ENCODE measurements around the gene C6orf15. TPM values are rescaled to one million over a fixed set of nuclear protein-coding genes. Genes with fewer than 3 reads are reported as not detected.

Gene C6orf15
- total and polyA plus RNA-seq, 5 donors = not detected

GRCh38 chr6:31098449-31098938 lies 13.9 kb downstream of the C6orf15 start:
- 87% methylated on average over 4 of the region's 4 CpGs for WGBS
- H3K27me3 ChIP-seq (ENCODE audit: control insufficient read depth, insufficient read depth) = no peaks in the 10 kb centered on the region
- H3K27ac ChIP-seq (ENCODE audit: low read length) = no peak overlapping the region
- no peak for DNase-seq
- H3K9me3 ChIP-seq (ENCODE audit: control insufficient read depth, low read length) = no peaks in the 10 kb centered on the region
- intact Hi-C loops (cut with DNase I) = no loop called here
- H3K4me3 ChIP-seq (ENCODE audit: low read length) = no peak overlapping the region
- H3K4me1 ChIP-seq (ENCODE audit: control insufficient read depth, insufficient read depth, low read length) = peaks cover 7% of the 10 kb centered on the region
- ATAC-seq = no peak

DNA sequence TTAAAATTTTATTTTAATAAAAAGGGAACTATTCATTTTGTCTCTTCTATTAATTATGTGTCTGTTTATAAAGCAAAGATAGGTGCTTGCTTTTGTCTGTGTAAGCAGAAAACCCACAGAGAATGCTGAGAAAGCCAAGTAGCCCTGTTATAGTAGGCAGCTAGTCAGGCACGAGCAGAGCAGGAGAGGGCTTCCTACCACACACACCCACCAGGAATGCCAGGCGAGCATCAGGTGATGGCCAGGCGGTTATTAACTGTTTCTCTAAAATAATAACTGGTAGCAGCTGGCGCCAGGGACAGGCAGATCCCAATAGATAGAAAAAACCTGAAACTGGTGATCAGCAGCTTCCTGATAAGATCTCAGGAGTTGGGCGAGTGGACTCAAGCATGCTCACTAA lies 15.7 kb downstream of the C6orf15 start:
- Histone ChIP-seq H3K27me3 (ENCODE audit: control insufficient read depth, insufficient read depth) (no peaks in the 10 kb centered on the region), H3K4me1 (ENCODE audit: control insufficient read depth, insufficient read depth, low read length) (peaks cover 7% of the 10 kb centered on the region), H3K9me3 (ENCODE audit: control insufficient read depth, low read length) (no peaks in the 10 kb centered on the region), H3K27ac (ENCODE audit: low read length) (no peak overlapping the region), H3K4me3 (ENCODE audit: low read length) (no peak overlapping the region)
- intact Hi-C loops (cut with DNase I) = no loop called here
- DNase-seq (no peak), ATAC-seq (no peak)
- 75% methylated on average over 5 of the region's 5 CpGs for WGBS

DNA sequence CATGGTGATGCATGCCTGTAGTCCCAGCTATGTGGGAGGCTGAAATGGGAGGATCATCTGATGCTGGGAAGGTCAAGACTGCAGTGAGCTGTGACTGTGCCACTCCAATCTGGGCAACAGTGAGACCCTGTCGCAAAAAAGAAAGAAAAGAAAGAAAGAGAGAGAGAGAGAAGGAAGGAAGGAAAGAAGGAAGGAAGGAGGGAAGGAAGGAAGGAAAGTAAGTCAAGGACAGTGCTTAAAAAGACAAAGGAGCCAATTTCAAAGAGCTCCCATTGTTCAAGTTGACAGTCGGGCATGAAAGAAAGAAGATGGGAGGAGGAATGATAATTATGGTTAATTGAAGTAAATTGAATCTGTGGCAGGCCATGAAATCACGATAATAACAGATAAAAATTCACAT lies 16.2 kb downstream of the C6orf15 start:
- H3K27ac ChIP-seq (ENCODE audit: low read length) = no peak overlapping the region
- no peaks in the 10 kb centered on the region for H3K27me3 ChIP-seq (ENCODE audit: control insufficient read depth, insufficient read depth)
- H3K9me3 ChIP-seq (ENCODE audit: control insufficient read depth, low read length) = no peaks in the 10 kb centered on the region
- peaks cover 7% of the 10 kb centered on the region for H3K4me1 ChIP-seq (ENCODE audit: control insufficient read depth, insufficient read depth, low read length)
- intact Hi-C loops (cut with DNase I) = no loop called here
- WGBS = 70% methylated on average over 3 of the region's 3 CpGs
- H3K4me3 ChIP-seq (ENCODE audit: low read length) = no peak overlapping the region
- ATAC-seq (no peak), DNase-seq (no peak)

- ATAC-seq (peak; percentile 54 to 59), DNase-seq (no peak)
- 58% methylated on average over 3 of the region's 3 CpGs for WGBS
Observed at GRCh38 chr6:31094389-31094881, 17.9 kb downstream of the C6orf15 start.

GRCh38 chr6:31092769-31093505 lies 19.4 kb downstream of the C6orf15 start:
- ATAC-seq (no peak), DNase-seq (no peak)
- H3K4me1 ChIP-seq (ENCODE audit: control insufficient read depth, insufficient read depth, low read length) = peaks cover 7% of the 10 kb centered on the region
- no peak overlapping the region for H3K4me3 ChIP-seq (ENCODE audit: low read length)
- WGBS = 83% methylated on average over 12 of the region's 12 CpGs
- intact Hi-C loops (cut with DNase I) = no loop called here
- no peaks in the 10 kb centered on the region for H3K27me3 ChIP-seq (ENCODE audit: control insufficient read depth, insufficient read depth)
- no peak overlapping the region for H3K27ac ChIP-seq (ENCODE audit: low read length)
- no peaks in the 10 kb centered on the region for H3K9me3 ChIP-seq (ENCODE audit: control insufficient read depth, low read length)

More at GRCh38 chr6:31094389-31094881, 17.9 kb downstream of the C6orf15 start:
- peak overlapping the region; percentile 36 for H3K27ac ChIP-seq (ENCODE audit: low read length)
- no peaks in the 10 kb centered on the region for H3K9me3 ChIP-seq (ENCODE audit: control insufficient read depth, low read length)
- no peak overlapping the region for H3K4me3 ChIP-seq (ENCODE audit: low read length)
- intact Hi-C loops (cut with DNase I) = no loop called here
- H3K27me3 ChIP-seq (ENCODE audit: control insufficient read depth, insufficient read depth) = no peaks in the 10 kb centered on the region
- peaks cover 7% of the 10 kb centered on the region for H3K4me1 ChIP-seq (ENCODE audit: control insufficient read depth, insufficient read depth, low read length)

- intact Hi-C loops (cut with DNase I) = no loop called here
- no peaks in the 10 kb centered on the region for H3K27me3 ChIP-seq (ENCODE audit: control insufficient read depth, insufficient read depth)
- H3K4me1 ChIP-seq (ENCODE audit: control insufficient read depth, insufficient read depth, low read length) = peaks cover 7% of the 10 kb centered on the region
- WGBS = 94% methylated on average over 2 of the region's 2 CpGs
- DNase-seq (no peak), ATAC-seq (no peak)
- no peak overlapping the region for H3K4me3 ChIP-seq (ENCODE audit: low read length)
- H3K9me3 ChIP-seq (ENCODE audit: control insufficient read depth, low read length) = no peaks in the 10 kb centered on the region
- no peak overlapping the region for H3K27ac ChIP-seq (ENCODE audit: low read length)
Observed at GRCh38 chr6:31092238-31092637, 20.1 kb downstream of the C6orf15 start.

GRCh38 chr6:31091680-31092079 lies 20.7 kb downstream of the C6orf15 start:
- intact Hi-C loops (cut with DNase I) = no loop called here
- no peak overlapping the region for H3K4me3 ChIP-seq (ENCODE audit: low read length)
- peaks cover 8% of the 10 kb centered on the region for H3K4me1 ChIP-seq (ENCODE audit: control insufficient read depth, insufficient read depth, low read length)
- H3K27ac ChIP-seq (ENCODE audit: low read length) = no peak overlapping the region
- DNase-seq (no peak), ATAC-seq (no peak)
- WGBS = 46% methylated on average over 3 of the region's 3 CpGs
- H3K9me3 ChIP-seq (ENCODE audit: control insufficient read depth, low read length) = no peaks in the 10 kb centered on the region
- H3K27me3 ChIP-seq (ENCODE audit: control insufficient read depth, insufficient read depth) = no peaks in the 10 kb centered on the region

DNA sequence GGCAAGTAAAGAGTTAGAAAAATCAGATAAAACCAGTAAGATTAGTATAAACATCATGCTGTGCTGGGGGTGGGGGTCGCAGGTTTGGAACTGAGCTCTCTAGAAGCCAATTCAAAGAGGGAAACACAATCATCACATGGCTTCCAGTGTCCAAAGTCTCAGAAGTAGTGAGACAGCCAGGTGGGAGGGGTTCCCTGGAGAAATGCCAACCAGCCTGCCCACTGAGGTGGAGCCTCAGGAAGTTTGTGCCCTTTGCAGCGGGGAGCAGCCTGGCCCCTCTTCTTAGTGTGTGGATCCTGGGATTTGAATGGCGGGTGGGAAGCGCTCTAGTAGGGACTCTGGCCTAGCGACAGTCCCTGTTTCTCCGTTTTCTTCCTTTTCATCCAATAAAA lies 21.4 kb downstream of the C6orf15 start:
- DNase-seq (no peak), ATAC-seq (no peak)
- Histone ChIP-seq H3K4me3 (ENCODE audit: low read length) (no peak overlapping the region), H3K27me3 (ENCODE audit: control insufficient read depth, insufficient read depth) (no peaks in the 10 kb centered on the region), H3K4me1 (ENCODE audit: control insufficient read depth, insufficient read depth, low read length) (peaks cover 8% of the 10 kb centered on the region), H3K9me3 (ENCODE audit: control insufficient read depth, low read length) (no peaks in the 10 kb centered on the region), H3K27ac (ENCODE audit: low read length) (no peak overlapping the region)
- 94% methylated on average over 6 of the region's 6 CpGs for WGBS
- intact Hi-C loops (cut with DNase I) = no loop called here

GRCh38 chr6:31090275-31090972 lies 22.0 kb downstream of the C6orf15 start:
- intact Hi-C loops (cut with DNase I) = no loop called here
- ATAC-seq = no peak
- no peaks in the 10 kb centered on the region for H3K27me3 ChIP-seq (ENCODE audit: control insufficient read depth, insufficient read depth)
- H3K4me3 ChIP-seq (ENCODE audit: low read length) = no peak overlapping the region
- H3K27ac ChIP-seq (ENCODE audit: low read length) = no peak overlapping the region
- 92% methylated on average over 3 of the region's 3 CpGs for WGBS
- no peaks in the 10 kb centered on the region for H3K9me3 ChIP-seq (ENCODE audit: control insufficient read depth, low read length)
- peaks cover 8% of the 10 kb centered on the region for H3K4me1 ChIP-seq (ENCODE audit: control insufficient read depth, insufficient read depth, low read length)
- no peak for DNase-seq

- peak; percentile 95 for ATAC-seq
- no peaks in the 10 kb centered on the region for H3K27me3 ChIP-seq (ENCODE audit: control insufficient read depth, insufficient read depth)
- DNase-seq = peak; percentile 86 to 94 (median 90)
- no peak overlapping the region for H3K4me3 ChIP-seq (ENCODE audit: low read length)
- H3K27ac ChIP-seq (ENCODE audit: low read length) = no peak overlapping the region
- intact Hi-C loops (cut with DNase I) = loop anchor here in 2 of 4 donors (10.0 kb wide), 2 partner anchors 253 to 413 kb away; partner anchors contain the start of gene DHX16 (in 1 of the 2)
- no peaks in the 10 kb centered on the region for H3K9me3 ChIP-seq (ENCODE audit: control insufficient read depth, low read length)
- 11% methylated on average over 14 of the region's 14 CpGs for WGBS
- peaks cover 2% of the 10 kb centered on the region for H3K4me1 ChIP-seq (ENCODE audit: control insufficient read depth, insufficient read depth, low read length)
Observed at GRCh38 chr6:31087494-31088089, 24.8 kb downstream of the C6orf15 start.

Data from right cardiac atrium (tissue), 5 donors.